ENCODE data around the gene ATPAF1.
"Not testable (repeated sequence)": the region's sequence is repeated elsewhere in the genome, so short reads cannot be mapped to it uniquely, and the experiment has no call there.

Gene ATPAF1

GRCh38 chr1:46679789-46680573, 11.8 kb upstream of the ATPAF1 start:
- no peak for DNase-seq

- DNase-seq = no peak
These were observed 9.2 kb upstream of the ATPAF1 start for GRCh38 chr1:46677339-46677738.

- no peak for DNase-seq
These were observed 8.4 kb upstream of the ATPAF1 start for GRCh38 chr1:46676531-46676930.

- DNase-seq = no peak
These were observed 7.6 kb upstream of the ATPAF1 start for GRCh38 chr1:46675549-46676314.

GRCh38 chr1:46673749-46674182, 5.6 kb upstream of the ATPAF1 start:
- no peak for DNase-seq

- DNase-seq = no peak
These were observed 4.5 kb upstream of the ATPAF1 start for GRCh38 chr1:46672696-46673095.

GRCh38 chr1:46671554-46671953, 3.4 kb upstream of the ATPAF1 start, which contains the start of gene TEX38:
TEX38 (plus strand) TSS chr1:46671854; CDS start chr1:46671935, 81 bp downstream.
- no peak for DNase-seq

- no peak for DNase-seq
These were observed 2.0 kb upstream of the ATPAF1 start for GRCh38 chr1:46670134-46670533.

GRCh38 chr1:46665983-46666382, 2.2 kb downstream of the ATPAF1 start:
- DNase-seq = no peak

- DNase-seq = not testable (repeated sequence)
These were observed 5.2 kb downstream of the ATPAF1 start for GRCh38 chr1:46662919-46663318.

GRCh38 chr1:46660116-46660515, 8.0 kb downstream of the ATPAF1 start:
- DNase-seq = not testable (repeated sequence)

GRCh38 chr1:46659307-46659870, 8.8 kb downstream of the ATPAF1 start:
- no peak for DNase-seq

GRCh38 chr1:46657775-46658174, 10.4 kb downstream of the ATPAF1 start:
- no peak for DNase-seq

- DNase-seq = no peak
These were observed 11.5 kb downstream of the ATPAF1 start for GRCh38 chr1:46656643-46657042.

GRCh38 chr1:46655848-46656247, 12.3 kb downstream of the ATPAF1 start:
- no peak for DNase-seq

- DNase-seq = not testable (repeated sequence)
These were observed 13.5 kb downstream of the ATPAF1 start for GRCh38 chr1:46654698-46655097.

- no peak for DNase-seq
These were observed 14.2 kb downstream of the ATPAF1 start for GRCh38 chr1:46654012-46654411.

- no peak for DNase-seq
These were observed 14.7 kb downstream of the ATPAF1 start for GRCh38 chr1:46653405-46653958.

GRCh38 chr1:46652321-46653100, 15.7 kb downstream of the ATPAF1 start:
- DNase-seq = no peak

GRCh38 chr1:46651152-46651551, 17.0 kb downstream of the ATPAF1 start:
- DNase-seq = not testable (repeated sequence)

- no peak for DNase-seq
These were observed 17.7 kb downstream of the ATPAF1 start for GRCh38 chr1:46650491-46650890.

GRCh38 chr1:46649764-46650163, 18.4 kb downstream of the ATPAF1 start:
- DNase-seq = no peak

- DNase-seq = no peak
These were observed 20.6 kb downstream of the ATPAF1 start for GRCh38 chr1:46647611-46648010.

Measured in NCI-H748 treated with DMSO at 0.1 percent for 48 hours (cell line).